LNCaP clone FGC (cell line): ENCODE measurements around the gene CDC45.

Experiments
- DNase-seq: peaks from one replicate; pipeline ENCODE4 v3.0.0-alpha.2; 2011; ENCODE audit warnings: low read depth
- H3K4me3 ChIP-seq: 2 replicates; pipeline ENCODE4 v1.5.1; 2011; ENCODE audit warnings: mild to moderate bottlenecking, low read depth, low read length, control low read depth
- CTCF ChIP-seq: IDR thresholded peaks from 2 replicates; pipeline ENCODE4 v1.5.1; 2012; ENCODE audit warnings: mild to moderate bottlenecking; ENCODE audit not compliant: control insufficient read depth, insufficient read depth; ENCODE audit errors: extremely low read depth

The CDC45 gene

GRCh38 chr22:19522190-19522880 lies 42.6 kb downstream of the CDC45 start:
- no peak for TF ChIP-seq CTCF
- H3K4me3 ChIP-seq = no peak overlapping the region
- DNase-seq = no peak

- DNase-seq = no peak
- H3K4me3 ChIP-seq = no peak overlapping the region
- no peak for TF ChIP-seq CTCF
Measured at GRCh38 chr22:19522881-19523239, 43.1 kb downstream of the CDC45 start.

- TF ChIP-seq CTCF = no peak
- H3K4me3 ChIP-seq = no peak overlapping the region
- no peak for DNase-seq
Measured at GRCh38 chr22:19523240-19524169, 43.8 kb downstream of the CDC45 start.

- TF ChIP-seq CTCF = no peak
- H3K4me3 ChIP-seq = no peak within 1 kb of the TSS
- no peak for DNase-seq
Measured at GRCh38 chr22:19524170-19525115, 44.7 kb downstream of the CDC45 start, which contains the start of gene CLDN5. Gene CLDN5, minus strand, starts transcription at chr22:19524410. Its CDS starts 155 bp downstream, at chr22:19524255.

GRCh38 chr22:19525116-19525660 lies 45.5 kb downstream of the CDC45 start:
- TF ChIP-seq CTCF = no peak
- no peak overlapping the region for H3K4me3 ChIP-seq
- no peak for DNase-seq

- TF ChIP-seq CTCF = no peak
- DNase-seq = no peak
- H3K4me3 ChIP-seq = no peak overlapping the region
Measured at GRCh38 chr22:19525666-19526065, 45.9 kb downstream of the CDC45 start.
